Hepatocyte (in vitro differentiated cells): ENCODE data around the gene PKLR. TPM values are rescaled to one million over a fixed set of nuclear protein-coding genes. Genes with fewer than 3 reads are reported as not detected.

ENCODE experiments used
- DNase-seq: peaks from one replicate; pipeline ENCODE4 v3.0.0-alpha.2; 2016; ENCODE audit warnings: low spot score
- H2AFZ ChIP-seq: fragments of 200-600 bp; sonication (generic); 2 replicates; pipeline ENCODE4 v1.6.0; 2016; ENCODE audit warnings: antibody characterized with exemption, mild to moderate bottlenecking
- H3K27ac ChIP-seq: fragments of 200-600 bp; sonication (generic); 2 replicates; pipeline ENCODE4 v1.5.1; 2016; ENCODE audit warnings: mild to moderate bottlenecking
- H3K27me3 ChIP-seq: fragments of 200-600 bp; sonication (generic); 2 replicates; pipeline ENCODE4 v1.6.1; 2016
- H3K36me3 ChIP-seq: fragments of 200-600 bp; sonication (generic); replicated peaks from 2 replicates; pipeline ENCODE4 v1.5.1; 2016; ENCODE audit warnings: low read depth; ENCODE audit not compliant: insufficient read depth
- H3K4me1 ChIP-seq: fragments of 200-600 bp; sonication (generic); 2 replicates; pipeline ENCODE4 v1.5.1; 2016; ENCODE audit warnings: mild to moderate bottlenecking, moderate library complexity; ENCODE audit not compliant: insufficient read depth
- H3K4me2 ChIP-seq: fragments of 200-600 bp; sonication (generic); 2 replicates; pipeline ENCODE4 v1.6.0; 2016
- H3K4me3 ChIP-seq: fragments of 200-600 bp; sonication (generic); 2 replicates; pipeline ENCODE4 v1.5.1; 2016; ENCODE audit warnings: mild to moderate bottlenecking
- H3K79me2 ChIP-seq: fragments of 200-600 bp; sonication (generic); 2 replicates; pipeline ENCODE4 v1.6.0; 2017; ENCODE audit warnings: mild to moderate bottlenecking
- H3K9me2 ChIP-seq: fragments of 200-600 bp; sonication (generic); replicated peaks from 2 replicates; pipeline ENCODE4 v1.6.0; 2017; ENCODE audit warnings: mild to moderate bottlenecking; ENCODE audit not compliant: insufficient read depth
- H3K9me3 ChIP-seq: fragments of 200-600 bp; sonication (generic); 2 replicates; pipeline ENCODE4 v1.5.1; 2016; ENCODE audit warnings: low read depth, mild to moderate bottlenecking
- H4K20me1 ChIP-seq: fragments of 200-600 bp; sonication (generic); 2 replicates; pipeline ENCODE4 v1.6.0; 2016; ENCODE audit warnings: mild to moderate bottlenecking; ENCODE audit not compliant: insufficient read depth, poor library complexity, severe bottlenecking
- CTCF ChIP-seq: fragments of 200-600 bp; sonication (generic); IDR thresholded peaks from 2 replicates; pipeline ENCODE4 v1.5.1; 2016; ENCODE audit warnings: antibody characterized with exemption, mild to moderate bottlenecking; ENCODE audit not compliant: poor library complexity
- EZH2 ChIP-seq: fragments of 200-600 bp; sonication (generic); IDR thresholded peaks from 2 replicates; pipeline ENCODE4 v1.6.1; 2016; ENCODE audit warnings: antibody characterized with exemption, mild to moderate bottlenecking, borderline replicate concordance
- EZH2phosphoT487 ChIP-seq: fragments of 200-600 bp; sonication (generic); IDR thresholded peaks from one replicate; pipeline ENCODE4 v1.6.1; 2018; ENCODE audit warnings: antibody characterized with exemption, mild to moderate bottlenecking, low read depth, moderate library complexity; ENCODE audit not compliant: unreplicated experiment, severe bottlenecking
- WGBS: methylation state at CpG from one replicate; pipeline ENCODE4 v1.1.6; 2016; ENCODE audit warnings: low lambda C conversion rate; ENCODE audit errors: missing lambda C conversion rate; 5-methylcytosine and 5-hydroxymethylcytosine counted together
- microRNA counts: library from miRNA; unstranded; fragments of <30 nt; microRNA quantifications from one replicate; lab custom pipeline; 2017
- microRNA-seq: library from miRNA; unstranded; fragments of <30 nt; microRNA quantifications from one replicate; pipeline ENCODE4, GENCODE V29; 2017
- polyA plus RNA-seq: library from polyadenylated mRNA; unstranded; fragments of >200 nt; fragmentation: Nextera tagmentation; extraction: Ambion mirVana; gene quantifications from 2 replicates; pipeline ENCODE4 v1.2.1, GENCODE V29; 2016
- total RNA-seq: library from RNA; depleted of rRNA; stranded (reverse); fragments of >200 nt; gene quantifications from 2 replicates; pipeline ENCODE4 v1.2.3, GENCODE V29; 2014

Gene PKLR
- total and polyA plus RNA-seq, 2 experiments from 2014 or later, result 10.9 to 13.3 TPM

DNA sequence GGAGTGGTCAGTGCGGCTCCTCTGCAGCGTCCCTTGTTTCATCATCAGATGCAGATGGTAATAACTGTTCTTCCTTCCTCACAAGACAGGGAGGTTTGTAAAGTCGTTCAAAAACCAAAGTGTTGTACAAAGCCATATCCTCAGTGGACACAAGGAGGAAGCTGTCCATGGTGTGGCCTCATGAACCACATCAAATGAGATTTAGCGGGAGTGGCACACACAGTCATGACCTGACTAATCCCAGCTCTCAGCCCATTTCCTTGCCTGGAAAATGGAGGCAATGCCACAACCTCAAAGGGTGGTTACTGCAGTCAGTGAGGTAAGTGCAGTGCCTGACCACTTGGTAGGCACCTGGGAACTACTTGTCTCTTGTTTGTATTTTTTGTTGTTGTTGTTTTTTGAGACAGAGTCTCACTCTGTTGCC, 59.4 kb downstream of the PKLR start:
- H3K4me3 ChIP-seq, result no peak overlapping the region
- H3K4me1 ChIP-seq, result peaks cover 15% of the 10 kb centered on the region
- H3K9me2 ChIP-seq, result no peaks in the 10 kb centered on the region
- H2AFZ ChIP-seq, result no peak overlapping the region
- H3K27me3 ChIP-seq, result no peaks in the 10 kb centered on the region
- no peak for DNase-seq
- no peaks in the 10 kb centered on the region for H4K20me1 ChIP-seq
- H3K27ac ChIP-seq, result no peak overlapping the region
- peaks cover 11% of the 10 kb centered on the region for H3K79me2 ChIP-seq
- no peak overlapping the region for H3K4me2 ChIP-seq
- 89% methylated on average over 4 of the region's 4 CpGs for WGBS
- TF ChIP-seq CTCF, result no peak
- no peak for TF ChIP-seq EZH2phosphoT487
- no peak for TF ChIP-seq EZH2
- no peaks in the 10 kb centered on the region for H3K36me3 ChIP-seq
- no peaks in the 10 kb centered on the region for H3K9me3 ChIP-seq

DNA sequence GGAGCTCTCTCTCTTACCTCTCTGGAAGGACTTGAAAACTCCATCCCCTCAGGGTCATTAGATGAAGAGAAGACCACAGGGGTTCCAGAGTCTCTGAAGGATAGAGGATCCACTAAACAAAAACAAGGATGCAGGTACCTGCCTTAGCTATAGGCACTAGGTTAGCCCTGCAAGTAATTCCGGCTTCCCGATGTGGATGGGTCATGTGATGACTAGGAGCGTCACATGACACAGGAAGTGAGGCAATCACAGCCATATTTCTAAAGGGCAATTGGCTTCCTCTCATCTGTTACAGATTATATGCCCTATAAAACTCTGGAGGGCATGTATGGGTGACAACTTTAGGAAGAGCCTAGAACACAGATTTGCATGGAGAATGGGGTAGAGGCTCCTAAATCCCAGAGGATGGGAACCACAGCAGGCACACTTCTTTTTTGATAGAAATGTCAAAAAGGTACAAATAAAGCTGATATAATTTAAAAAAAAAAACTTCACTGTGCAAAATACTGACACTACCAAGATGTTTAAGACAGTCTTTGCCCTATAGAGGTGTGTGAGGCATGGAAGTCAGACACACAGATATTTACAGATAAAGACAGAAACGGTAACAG, 60.1 kb downstream of the PKLR start:
- Histone ChIP-seq H3K9me3 (no peaks in the 10 kb centered on the region), H2AFZ (peak overlapping the region; percentile 29), H3K27me3 (no peaks in the 10 kb centered on the region), H3K9me2 (no peaks in the 10 kb centered on the region), H4K20me1 (no peaks in the 10 kb centered on the region), H3K4me3 (peak overlapping the region; percentile 30), H3K27ac (no peak overlapping the region), H3K4me2 (peak overlapping the region; percentile 76), H3K4me1 (peaks cover 15% of the 10 kb centered on the region), H3K79me2 (peaks cover 11% of the 10 kb centered on the region), H3K36me3 (no peaks in the 10 kb centered on the region)
- TF ChIP-seq EZH2phosphoT487 (no peak), EZH2 (no peak), CTCF (no peak)
- WGBS, result 21% methylated on average over 4 of the region's 4 CpGs
- DNase-seq, result peak; percentile 87

MicroRNA genes within 50 kb of the gene (microRNA counts, 767-probe panel; counts per million panel counts)
- microRNA hsa-miR-555 (lab: Ali Mortazavi, UCI), result not detected

Small RNA genes lying within 50 kb of the gene (microRNA-seq; reads per million reads assigned to microRNA genes)
- not detected for gene MIR555

Other genes with a start within 250 kb of the PKLR start
- gene EFNA4, start 237.7 kb downstream of the PKLR start, total RNA-seq, result 20.5 and 21.3 TPM in 2 replicates
- gene EFNA4, start 237.7 kb downstream of the PKLR start, polyA plus RNA-seq, result 16.3 and 18.1 TPM in 2 replicates
- 4.0 and 5.5 TPM in 2 replicates for gene EFNA3, start 222.6 kb downstream of the PKLR start, total RNA-seq
- 10.3 and 13.1 TPM in 2 replicates for gene EFNA3, start 222.6 kb downstream of the PKLR start, polyA plus RNA-seq
- 78.7 and 94.8 TPM in 2 replicates for gene EFNA1, start 173.6 kb downstream of the PKLR start, total RNA-seq
- gene EFNA1, start 173.6 kb downstream of the PKLR start, polyA plus RNA-seq, result 137 and 172 TPM in 2 replicates
- 75.3 and 88.6 TPM in 2 replicates for gene SLC50A1, start 165.6 kb downstream of the PKLR start, total RNA-seq
- gene SLC50A1, start 165.6 kb downstream of the PKLR start, polyA plus RNA-seq, result 111 and 115 TPM in 2 replicates
- gene DPM3, start 160.9 kb downstream of the PKLR start, total RNA-seq, result 94.2 and 121 TPM in 2 replicates
- gene DPM3, start 160.9 kb downstream of the PKLR start, polyA plus RNA-seq, result 84.1 and 96.3 TPM in 2 replicates
- gene KRTCAP2, start 128.1 kb downstream of the PKLR start, total RNA-seq, result 191 and 209 TPM in 2 replicates
- gene KRTCAP2, start 128.1 kb downstream of the PKLR start, polyA plus RNA-seq, result 440 and 454 TPM in 2 replicates
- 1.1 and 1.2 TPM in 2 replicates for gene TRIM46, start 127.6 kb downstream of the PKLR start, total RNA-seq
- 1.9 and 2.1 TPM in 2 replicates for gene TRIM46, start 127.6 kb downstream of the PKLR start, polyA plus RNA-seq
- 19.8 and 20.3 TPM in 2 replicates for gene THBS3, start 93.5 kb downstream of the PKLR start, total RNA-seq
- gene THBS3, start 93.5 kb downstream of the PKLR start, polyA plus RNA-seq, result 39.9 and 41.6 TPM in 2 replicates
- gene MTX1, start 92.7 kb downstream of the PKLR start, total RNA-seq, result 42.1 and 49.4 TPM in 2 replicates
- gene MTX1, start 92.7 kb downstream of the PKLR start, polyA plus RNA-seq, result 78.2 and 82.0 TPM in 2 replicates
- gene ENTREP3, start 46.0 kb downstream of the PKLR start, total RNA-seq, result 8.1 and 8.8 TPM in 2 replicates
- 26.0 and 27.1 TPM in 2 replicates for gene ENTREP3, start 46.0 kb downstream of the PKLR start, polyA plus RNA-seq
- 45.0 and 45.7 TPM in 2 replicates for gene SCAMP3, start 39.1 kb downstream of the PKLR start, total RNA-seq
- gene SCAMP3, start 39.1 kb downstream of the PKLR start, polyA plus RNA-seq, result 114 and 131 TPM in 2 replicates
- gene CLK2, start 27.9 kb downstream of the PKLR start, total RNA-seq, result 18.6 and 26.1 TPM in 2 replicates
- gene CLK2, start 27.9 kb downstream of the PKLR start, polyA plus RNA-seq, result 48.7 and 53.8 TPM in 2 replicates
- gene HCN3, start 24.0 kb downstream of the PKLR start, total RNA-seq, result 1.5 and 4.3 TPM in 2 replicates
- gene HCN3, start 24.0 kb downstream of the PKLR start, polyA plus RNA-seq, result 5.6 and 8.2 TPM in 2 replicates
- gene FDPS, start 7.4 kb upstream of the PKLR start, total RNA-seq, result 284 and 313 TPM in 2 replicates
- gene FDPS, start 7.4 kb upstream of the PKLR start, polyA plus RNA-seq, result 336 and 347 TPM in 2 replicates
- gene RUSC1, start 19.5 kb upstream of the PKLR start, total RNA-seq, result 22.3 and 25.2 TPM in 2 replicates
- 34.9 and 48.4 TPM in 2 replicates for gene RUSC1, start 19.5 kb upstream of the PKLR start, polyA plus RNA-seq